Upper lobe of left lung (tissue), 6 donors: ENCODE data around the gene P3R3URF. TPM values are rescaled to one million over a fixed set of nuclear protein-coding genes. Genes with fewer than 3 reads are reported as not detected.
A peak's percentile ranks its signal among the peaks of the same experiment; 100 is the strongest.

Experiments used
- ATAC-seq, 2 donors: fragments of 200-7000 bp; cut with Tn5 transposase; one replicate each; pipeline ENCODE4 v1.9.1; 2022; ENCODE audit warnings: mild to moderate bottlenecking in 2 of 2, moderate library complexity in 2 of 2; ENCODE audit not compliant: low FRiP score in 2 of 2
- DNase-seq, 2 donors: peaks; one replicate each; pipeline ENCODE4 v3.0.0-alpha.2; 2019 to 2020
- H3K27ac ChIP-seq, 4 donors: fragments of 200-600 bp; sonication (generic); one replicate each; pipeline ENCODE4 v1.5.1; 2016 to 2019
- H3K27me3 ChIP-seq, 4 donors: fragments of 200-600 bp; sonication (generic); one replicate each; pipeline ENCODE4 v1.5.1; 2017 to 2019
- H3K36me3 ChIP-seq, 4 donors: fragments of 200-600 bp; sonication (generic); one replicate each; pipeline ENCODE4 v1.5.1; 2016 to 2019
- H3K4me1 ChIP-seq, 4 donors: fragments of 200-600 bp; sonication (generic); one replicate each; pipeline ENCODE4 v1.5.1; 2018 to 2019
- H3K4me3 ChIP-seq, 4 donors: fragments of 200-600 bp; sonication (generic); one replicate each; pipeline ENCODE4 v1.5.1; 2017 to 2019; ENCODE audit warnings: mild to moderate bottlenecking in 2 of 4, moderate library complexity in 1 of 4
- H3K9me3 ChIP-seq, 4 donors: fragments of 200-600 bp; sonication (generic); one replicate each; pipeline ENCODE4 v1.5.1; 2018 to 2019
- EP300 ChIP-seq, 4 donors: sonication (generic); formaldehyde crosslinking; IDR thresholded peaks; one replicate each; pipeline ENCODE4 v1.5.1; 2017; ENCODE audit warnings: antibody characterized with exemption in 4 of 4, control low read depth in 2 of 4
- POLR2A ChIP-seq, 4 donors: fragments of 450-650 bp; IDR thresholded peaks; one replicate each; pipeline ENCODE4 v1.5.1; 2016 to 2017; ENCODE audit warnings: antibody characterized with exemption in 4 of 4, mild to moderate bottlenecking in 2 of 4
- POLR2AphosphoS5 ChIP-seq, 2 donors: sonication (generic); formaldehyde crosslinking; IDR thresholded peaks; one replicate each; pipeline ENCODE4 v1.5.1; 2017; ENCODE audit warnings: antibody characterized with exemption in 2 of 2
- WGBS, 2 donors: methylation state at CpG; one replicate each; pipeline ENCODE4 v1.1.5; 2017 to 2018; 5-methylcytosine and 5-hydroxymethylcytosine counted together
- total RNA-seq, 6 donors: library from RNA; depleted of rRNA in 4 of 6; stranded (reverse); fragments of >200 nt in 4 of 6; gene quantifications; one replicate each; pipeline versions ENCODE4 v1.1.0 to v1.2.1, GENCODE V29; 2016 to 2021
- TF ChIP-seq, protein P1 (sequence below), 6 experiments: fragments of 450-650 bp in 4 of 6; fragments of 200-600 bp in 2 of 6; sonication (generic) in 2 of 6; IDR thresholded peaks; one replicate each; pipeline ENCODE4 v1.5.1; 2016 to 2019; ENCODE audit warnings: antibody characterized with exemption in 6 of 6
- donor health status: DM: no; HTN: no; CAD: no; lungs with moderate emphysema.
- donor health status: DM: no; HTN: yes; CAD: no; lungs with severe emphysema.

The P3R3URF gene
- total RNA-seq, 6 donors from 2014 or later = not detected

DNA sequence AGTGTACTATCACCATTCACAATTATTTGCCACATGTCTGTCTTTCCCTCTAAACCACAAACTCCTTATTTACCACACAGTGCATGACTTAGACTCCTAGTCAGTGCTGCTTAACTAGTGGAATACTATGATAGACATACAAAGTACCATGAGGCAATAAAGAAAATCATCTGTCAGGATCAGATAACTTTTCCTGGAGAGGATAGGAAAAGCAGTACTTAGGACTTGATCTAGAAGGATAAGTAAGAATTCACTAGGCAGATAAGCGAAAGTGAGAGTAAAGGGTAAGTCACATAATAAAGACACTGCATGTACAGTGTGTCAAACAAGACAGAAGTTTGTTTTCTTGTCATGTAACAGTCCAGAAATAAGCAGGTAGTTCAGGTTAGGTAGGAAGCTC lies 22.6 kb downstream of the P3R3URF start:
- Histone ChIP-seq H3K27me3 (no peaks in the 10 kb centered on the region), H3K27ac (no peak overlapping the region), H3K9me3 (no peaks in the 10 kb centered on the region), H3K4me3 (no peak overlapping the region), H3K4me1 (no peaks in the 10 kb centered on the region), H3K36me3 (no peaks in the 10 kb centered on the region)
- WGBS, 2 donors = 95 to 98% methylated on average over 1 of the region's 1 CpG
- TF ChIP-seq, protein P1, sequence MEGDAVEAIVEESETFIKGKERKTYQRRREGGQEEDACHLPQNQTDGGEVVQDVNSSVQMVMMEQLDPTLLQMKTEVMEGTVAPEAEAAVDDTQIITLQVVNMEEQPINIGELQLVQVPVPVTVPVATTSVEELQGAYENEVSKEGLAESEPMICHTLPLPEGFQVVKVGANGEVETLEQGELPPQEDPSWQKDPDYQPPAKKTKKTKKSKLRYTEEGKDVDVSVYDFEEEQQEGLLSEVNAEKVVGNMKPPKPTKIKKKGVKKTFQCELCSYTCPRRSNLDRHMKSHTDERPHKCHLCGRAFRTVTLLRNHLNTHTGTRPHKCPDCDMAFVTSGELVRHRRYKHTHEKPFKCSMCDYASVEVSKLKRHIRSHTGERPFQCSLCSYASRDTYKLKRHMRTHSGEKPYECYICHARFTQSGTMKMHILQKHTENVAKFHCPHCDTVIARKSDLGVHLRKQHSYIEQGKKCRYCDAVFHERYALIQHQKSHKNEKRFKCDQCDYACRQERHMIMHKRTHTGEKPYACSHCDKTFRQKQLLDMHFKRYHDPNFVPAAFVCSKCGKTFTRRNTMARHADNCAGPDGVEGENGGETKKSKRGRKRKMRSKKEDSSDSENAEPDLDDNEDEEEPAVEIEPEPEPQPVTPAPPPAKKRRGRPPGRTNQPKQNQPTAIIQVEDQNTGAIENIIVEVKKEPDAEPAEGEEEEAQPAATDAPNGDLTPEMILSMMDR (IDR thresholded peaks at IDR 0.05) = no peak
- TF ChIP-seq POLR2A (IDR thresholded peaks at IDR 0.05) = no peak
- TF ChIP-seq POLR2AphosphoS5 (IDR thresholded peaks at IDR 0.05) = no peak
- no peak for TF ChIP-seq EP300 (IDR thresholded peaks at IDR 0.05)
- DNase-seq (no peak), ATAC-seq (no peak)

DNA sequence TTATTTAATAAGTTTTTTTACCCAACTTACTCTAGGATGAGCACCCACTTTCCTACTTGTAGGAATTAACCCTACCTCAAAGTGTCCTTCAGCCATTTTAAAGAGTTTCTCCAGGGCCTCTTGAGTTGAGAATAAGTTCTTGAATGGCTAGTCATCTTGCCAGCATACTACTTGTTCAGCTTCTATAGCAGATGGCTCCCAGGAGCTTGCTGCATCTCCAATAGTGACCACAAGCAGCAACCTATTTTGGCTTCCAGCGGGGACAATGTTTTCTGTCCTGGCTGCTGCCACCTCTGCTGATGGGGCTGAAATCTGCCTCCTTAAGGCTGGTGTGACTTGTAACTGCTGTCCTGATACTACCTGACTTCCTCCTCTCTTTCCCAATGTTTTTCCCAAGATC lies 23.1 kb downstream of the P3R3URF start:
- no peaks in the 10 kb centered on the region for H3K36me3 ChIP-seq
- no peak overlapping the region for H3K4me3 ChIP-seq
- no peaks in the 10 kb centered on the region for H3K27me3 ChIP-seq
- TF ChIP-seq POLR2AphosphoS5 (IDR thresholded peaks at IDR 0.05) = no peak
- TF ChIP-seq, protein P1 (IDR thresholded peaks at IDR 0.05) = no peak
- no peak for TF ChIP-seq POLR2A (IDR thresholded peaks at IDR 0.05)
- TF ChIP-seq EP300 (IDR thresholded peaks at IDR 0.05) = no peak
- no peaks in the 10 kb centered on the region for H3K9me3 ChIP-seq
- 91 to 92% methylated on average over 1 of the region's 1 CpG for WGBS, 2 donors
- no peak overlapping the region for H3K27ac ChIP-seq
- no peaks in the 10 kb centered on the region for H3K4me1 ChIP-seq
- DNase-seq (no peak), ATAC-seq (no peak)

DNA sequence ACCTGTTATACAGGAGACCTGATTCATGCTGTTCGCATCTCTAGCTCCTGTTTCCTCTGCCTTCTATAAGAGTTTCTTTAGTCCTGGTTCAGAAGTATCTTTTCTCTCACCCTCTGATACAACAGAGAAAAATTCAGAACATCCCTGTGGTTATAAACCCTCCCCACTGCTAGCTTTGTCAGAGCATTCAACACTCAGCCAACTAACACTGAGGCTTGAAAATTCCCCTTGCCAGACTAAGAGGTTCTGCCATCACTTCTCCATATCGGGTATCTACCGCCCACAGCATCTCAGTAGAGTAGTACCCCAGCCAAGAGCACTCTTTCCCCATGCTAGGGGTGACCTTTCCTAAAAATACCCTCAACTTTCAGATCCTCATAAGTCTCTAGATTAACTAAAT lies 24.3 kb downstream of the P3R3URF start:
- no peaks in the 10 kb centered on the region for H3K9me3 ChIP-seq
- no peak for TF ChIP-seq POLR2A (IDR thresholded peaks at IDR 0.05)
- no peaks in the 10 kb centered on the region for H3K4me1 ChIP-seq
- DNase-seq (no peak), ATAC-seq (no peak)
- H3K36me3 ChIP-seq = no peaks in the 10 kb centered on the region
- H3K4me3 ChIP-seq = no peak overlapping the region
- no peaks in the 10 kb centered on the region for H3K27me3 ChIP-seq
- 88 to 92% methylated on average over 3 of the region's 3 CpGs for WGBS, 2 donors
- H3K27ac ChIP-seq = no peak overlapping the region

DNA sequence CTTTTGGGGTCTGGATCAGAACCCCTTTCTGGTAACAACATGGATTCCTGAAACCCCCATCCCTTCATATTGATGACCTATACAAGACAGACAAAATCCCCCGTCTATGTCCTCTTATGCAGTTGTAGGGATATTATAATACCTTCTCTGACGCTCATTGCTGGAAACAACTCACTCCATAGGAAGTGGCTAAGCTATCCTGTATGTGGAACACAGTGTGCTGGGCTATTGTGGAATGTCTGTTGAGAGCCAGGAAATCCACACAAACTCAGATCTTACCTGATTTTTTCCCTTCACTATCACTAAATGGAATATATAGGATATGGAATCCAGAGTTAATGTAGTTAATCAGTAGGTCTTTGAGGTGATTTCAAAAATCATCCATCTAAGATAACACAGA lies 26.2 kb downstream of the P3R3URF start:
- no peaks in the 10 kb centered on the region for H3K4me1 ChIP-seq
- no peaks in the 10 kb centered on the region for H3K36me3 ChIP-seq
- peak overlapping the region in 2 of 4 donors; percentile 52 to 59 for H3K27ac ChIP-seq
- H3K9me3 ChIP-seq = no peaks in the 10 kb centered on the region
- TF ChIP-seq EP300 (IDR thresholded peaks at IDR 0.05) (peak; percentile 86 to 98 (median 94)), POLR2AphosphoS5 (IDR thresholded peaks at IDR 0.05) (peak; percentile 57 to 81), POLR2A (IDR thresholded peaks at IDR 0.05) (no peak)
- TF ChIP-seq, protein P1 (IDR thresholded peaks at IDR 0.05) = no peak
- no peak for ATAC-seq
- 72 to 75% methylated on average over 2 of the region's 2 CpGs for WGBS, 2 donors
- H3K27me3 ChIP-seq = no peaks in the 10 kb centered on the region
- H3K4me3 ChIP-seq = no peak overlapping the region
- no peak for DNase-seq

DNA sequence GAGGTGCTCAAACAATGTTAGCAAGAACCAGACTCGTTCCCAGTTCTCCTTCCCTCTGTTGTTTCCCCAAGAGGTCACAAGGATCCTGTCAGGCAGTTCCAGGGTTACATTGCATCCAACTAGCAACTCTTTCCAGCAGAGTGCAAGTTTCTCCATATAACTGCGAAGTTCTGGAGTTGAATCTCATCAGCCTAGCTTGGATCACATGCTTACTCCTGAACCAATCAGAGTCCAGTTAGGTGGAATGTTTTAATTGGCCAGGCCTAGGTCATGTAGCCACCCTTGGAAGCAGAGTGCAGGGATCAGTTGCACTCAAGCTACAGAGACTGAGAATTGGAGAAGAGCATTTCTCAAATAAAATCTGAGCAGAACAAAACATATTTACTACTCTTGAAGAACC lies 28.0 kb downstream of the P3R3URF start:
- H3K9me3 ChIP-seq = no peaks in the 10 kb centered on the region
- H3K4me3 ChIP-seq = no peak overlapping the region
- WGBS, 2 donors = 69% methylated on average over 2 of the region's 2 CpGs
- DNase-seq (no peak), ATAC-seq (no peak)
- H3K36me3 ChIP-seq = no peaks in the 10 kb centered on the region
- no peaks in the 10 kb centered on the region for H3K27me3 ChIP-seq
- H3K4me1 ChIP-seq = no peaks in the 10 kb centered on the region
- no peak overlapping the region for H3K27ac ChIP-seq
- TF ChIP-seq, protein P1 (IDR thresholded peaks at IDR 0.05) = no peak
- TF ChIP-seq POLR2AphosphoS5 (IDR thresholded peaks at IDR 0.05) (no peak), EP300 (IDR thresholded peaks at IDR 0.05) (no peak), POLR2A (IDR thresholded peaks at IDR 0.05) (no peak)
